ENCODE data around the gene CDIPT.

DNA sequence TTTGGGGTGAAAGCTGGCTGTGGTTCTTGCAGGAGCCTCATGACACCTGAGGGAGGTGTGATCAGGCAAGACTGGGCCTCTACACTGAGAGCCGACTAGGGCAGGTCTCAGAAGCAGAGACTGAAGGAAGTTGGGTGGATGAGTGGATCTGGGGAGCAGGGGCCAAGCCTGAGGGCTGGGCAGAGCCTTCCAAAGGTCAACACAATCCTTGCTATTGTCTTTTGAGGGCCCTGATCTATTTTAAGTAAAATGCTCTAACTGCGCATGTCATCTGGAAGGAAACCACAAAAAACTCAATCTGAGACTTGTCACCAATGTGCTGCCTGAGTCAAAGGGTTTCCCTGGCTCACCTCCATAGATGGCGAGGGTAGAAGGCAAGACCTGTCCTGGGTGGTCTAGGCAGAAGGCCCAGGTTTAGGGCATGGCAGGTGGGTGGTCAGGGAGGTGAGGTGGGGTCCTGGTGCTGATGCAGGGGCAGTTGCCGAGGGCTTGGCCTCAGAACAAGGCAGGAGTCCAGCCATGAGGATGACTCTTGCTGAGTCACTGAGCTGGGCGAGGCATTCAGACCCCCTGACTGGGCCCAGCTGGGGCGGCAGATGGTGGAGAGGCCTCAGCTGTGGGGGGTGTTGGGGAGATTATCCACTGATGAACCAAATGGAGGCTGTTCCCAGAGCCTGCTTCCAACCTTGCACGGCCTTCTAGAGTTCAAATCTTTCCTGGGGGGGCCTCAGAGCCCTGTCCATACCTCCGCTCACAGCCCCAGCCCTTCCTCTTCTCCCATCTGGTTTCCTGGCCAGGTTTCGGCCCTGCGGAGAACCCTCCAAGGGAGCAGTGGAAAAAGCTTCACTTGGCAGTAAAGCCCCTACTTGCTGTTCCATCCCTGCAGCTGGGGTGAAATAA, 37.6 kb downstream of the CDIPT start:
- no peak for TF ChIP-seq EZH2 (IDR thresholded peaks at IDR 0.05; ENCODE audit: insufficient read depth, poor library complexity, severe bottlenecking)
- TF ChIP-seq EZH2phosphoT487 (IDR thresholded peaks at IDR 0.05; ENCODE audit: insufficient read depth, low read depth) = no peak
